Colonic mucosa (tissue), 4 donors: Measurements from ENCODE around the gene MMP2. TPM values are rescaled to one million over a fixed set of nuclear protein-coding genes. Genes with fewer than 3 reads are reported as not detected.

Experiments used
- DNase-seq: peaks from one replicate; pipeline ENCODE4 v3.0.0-alpha.2; 2020
- H3K27ac ChIP-seq: fragments of 200-600 bp; one replicate; pipeline ENCODE4 v1.8.0; 2021
- H3K27me3 ChIP-seq: fragments of 200-600 bp; one replicate; pipeline ENCODE4 v1.8.0; 2021
- H3K36me3 ChIP-seq: fragments of 200-600 bp; one replicate; pipeline ENCODE4 v1.8.0; 2021
- H3K4me1 ChIP-seq: fragments of 200-600 bp; one replicate; pipeline ENCODE4 v1.8.0; 2021; ENCODE audit warnings: mild to moderate bottlenecking
- H3K4me3 ChIP-seq: fragments of 200-600 bp; one replicate; pipeline ENCODE4 v1.8.0; 2021
- H3K9ac ChIP-seq, 2 donors: one replicate each; pipeline ENCODE4 v1.7.0; 2013; ENCODE audit warnings: control low read depth in 2 of 2, low read depth in 2 of 2, low read length in 2 of 2
- H3K9me3 ChIP-seq: fragments of 200-600 bp; one replicate; pipeline ENCODE4 v1.8.0; 2021
- intact Hi-C: fragments of 100-400 bp; cut with DNase I; formaldehyde crosslinking; loops from one replicate; pipeline ENCODE4 v1.14.1; 2022
- total RNA-seq, 2 donors: library from RNA; stranded (reverse); fragmentation: NEBNext Ultra II Directional in 1 of 2; extraction: Animal tissue kit (Norgen Biotek cat#: 25700) in 1 of 2; gene quantifications; one replicate each; pipeline ENCODE4 v1.2.1, GENCODE V29; 2021
- TF ChIP-seq, protein P1 (sequence below): fragments of 200-600 bp; IDR thresholded peaks from one replicate; pipeline ENCODE4 v1.8.0; 2022; ENCODE audit warnings: antibody characterized with exemption, mild to moderate bottlenecking
- donor health status: healthy.
- donor health status: DM: no; HTN: no; CAD: no.
- donor health status: DM: no; HTN: no; CAD: no.

MMP2 gene
- 100 to 1,000 TPM in 1 of 2 donors, 10 to 100 TPM in 1; 32.8 to 101 TPM for total RNA-seq

DNA sequence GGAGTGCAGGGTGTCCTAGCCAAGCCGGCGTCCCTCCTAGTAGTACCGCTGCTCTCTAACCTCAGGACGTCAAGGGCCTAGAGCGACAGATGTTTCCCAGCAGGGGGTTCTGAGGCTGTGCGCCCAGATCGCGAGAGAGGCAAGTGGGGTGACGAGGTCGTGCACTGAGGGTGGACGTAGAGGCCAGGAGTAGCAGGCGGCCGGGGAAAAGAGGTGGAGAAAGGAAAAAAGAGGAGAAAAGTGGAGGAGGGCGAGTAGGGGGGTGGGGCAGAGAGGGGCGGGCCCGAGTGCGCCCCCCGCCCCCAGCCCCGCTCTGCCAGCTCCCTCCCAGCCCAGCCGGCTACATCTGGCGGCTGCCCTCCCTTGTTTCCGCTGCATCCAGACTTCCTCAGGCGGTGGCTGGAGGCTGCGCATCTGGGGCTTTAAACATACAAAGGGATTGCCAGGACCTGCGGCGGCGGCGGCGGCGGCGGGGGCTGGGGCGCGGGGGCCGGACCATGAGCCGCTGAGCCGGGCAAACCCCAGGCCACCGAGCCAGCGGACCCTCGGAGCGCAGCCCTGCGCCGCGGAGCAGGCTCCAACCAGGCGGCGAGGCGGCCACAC lies at the start of gene MMP2:
Gene MMP2, plus strand, starts transcription at position 372 of the 603 bp plus-strand sequence. CDS start 282 bp downstream, outside the sequence.
- H3K4me1 ChIP-seq: no peaks in the 10 kb centered on the region
- intact Hi-C loops: no loop called here

DNA sequence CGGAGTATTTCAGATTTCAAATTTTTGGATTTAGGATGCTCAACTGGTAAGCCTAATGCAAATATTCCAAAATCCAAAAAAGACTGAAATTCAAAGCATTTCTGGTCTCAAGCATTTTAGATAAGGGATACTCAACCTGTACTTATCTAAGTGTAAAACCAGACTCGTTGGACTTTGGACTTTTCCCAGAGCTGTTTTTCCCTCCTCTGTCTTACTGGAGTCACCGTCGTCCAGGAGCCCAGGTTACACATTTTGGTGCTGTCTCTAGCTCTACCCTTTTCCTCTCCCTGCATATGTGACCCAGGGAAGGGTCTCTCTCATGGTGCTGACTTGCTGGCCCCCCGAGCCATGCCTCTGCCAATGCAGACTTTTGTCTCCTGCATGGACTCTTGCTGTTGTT lies 46.0 kb upstream of the MMP2 start:
- H3K9me3 ChIP-seq: no peaks in the 10 kb centered on the region
- TF ChIP-seq, protein P1, sequence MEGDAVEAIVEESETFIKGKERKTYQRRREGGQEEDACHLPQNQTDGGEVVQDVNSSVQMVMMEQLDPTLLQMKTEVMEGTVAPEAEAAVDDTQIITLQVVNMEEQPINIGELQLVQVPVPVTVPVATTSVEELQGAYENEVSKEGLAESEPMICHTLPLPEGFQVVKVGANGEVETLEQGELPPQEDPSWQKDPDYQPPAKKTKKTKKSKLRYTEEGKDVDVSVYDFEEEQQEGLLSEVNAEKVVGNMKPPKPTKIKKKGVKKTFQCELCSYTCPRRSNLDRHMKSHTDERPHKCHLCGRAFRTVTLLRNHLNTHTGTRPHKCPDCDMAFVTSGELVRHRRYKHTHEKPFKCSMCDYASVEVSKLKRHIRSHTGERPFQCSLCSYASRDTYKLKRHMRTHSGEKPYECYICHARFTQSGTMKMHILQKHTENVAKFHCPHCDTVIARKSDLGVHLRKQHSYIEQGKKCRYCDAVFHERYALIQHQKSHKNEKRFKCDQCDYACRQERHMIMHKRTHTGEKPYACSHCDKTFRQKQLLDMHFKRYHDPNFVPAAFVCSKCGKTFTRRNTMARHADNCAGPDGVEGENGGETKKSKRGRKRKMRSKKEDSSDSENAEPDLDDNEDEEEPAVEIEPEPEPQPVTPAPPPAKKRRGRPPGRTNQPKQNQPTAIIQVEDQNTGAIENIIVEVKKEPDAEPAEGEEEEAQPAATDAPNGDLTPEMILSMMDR: no peak
- no peaks in the 10 kb centered on the region for H3K36me3 ChIP-seq
- DNase-seq: no peak
- no peaks in the 10 kb centered on the region for H3K4me1 ChIP-seq
- no peak overlapping the region for H3K9ac ChIP-seq
- intact Hi-C loops: no loop called here
- H3K27me3 ChIP-seq: no peaks in the 10 kb centered on the region
- no peak overlapping the region for H3K4me3 ChIP-seq
- no peak overlapping the region for H3K27ac ChIP-seq

More for the DNA sequence above, at the start of gene MMP2:
- Histone ChIP-seq H3K27me3 (peaks cover 11% of the 10 kb centered on the region), H3K27ac (peak within 1 kb of the TSS; percentile 63), H3K9me3 (no peaks in the 10 kb centered on the region), H3K36me3 (no peaks in the 10 kb centered on the region), H3K4me3 (peak within 1 kb of the TSS; percentile 27), H3K9ac (peak within 1 kb of the TSS; percentile 29 to 66)
- TF ChIP-seq, protein P1: no peak
- peak; percentile 39 for DNase-seq

DNA sequence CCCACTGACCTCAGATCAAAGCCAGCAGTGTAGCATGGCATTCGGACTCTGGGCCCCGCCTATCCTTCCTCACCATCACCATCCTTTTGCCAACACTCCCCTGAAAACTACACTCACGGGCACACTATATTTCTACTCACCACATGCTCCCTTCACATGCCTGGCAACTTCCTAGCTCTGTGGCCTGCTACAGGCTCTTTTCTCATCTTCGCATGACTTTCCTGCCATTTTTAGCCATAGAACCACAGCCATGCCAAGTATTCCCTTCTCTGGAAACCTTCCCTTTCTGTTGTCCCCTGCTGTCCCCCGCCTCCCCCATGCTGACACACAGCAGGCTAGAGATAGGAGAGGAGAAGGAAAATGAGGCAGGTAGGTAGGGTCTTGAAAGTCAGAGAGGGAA lies 45.5 kb upstream of the MMP2 start:
- intact Hi-C loops: no loop called here
- no peak for DNase-seq
- Histone ChIP-seq H3K4me1 (no peaks in the 10 kb centered on the region), H3K27me3 (no peaks in the 10 kb centered on the region), H3K4me3 (no peak overlapping the region), H3K36me3 (no peaks in the 10 kb centered on the region), H3K9me3 (no peaks in the 10 kb centered on the region), H3K27ac (no peak overlapping the region), H3K9ac (no peak overlapping the region)
- TF ChIP-seq, protein P1: no peak

DNA sequence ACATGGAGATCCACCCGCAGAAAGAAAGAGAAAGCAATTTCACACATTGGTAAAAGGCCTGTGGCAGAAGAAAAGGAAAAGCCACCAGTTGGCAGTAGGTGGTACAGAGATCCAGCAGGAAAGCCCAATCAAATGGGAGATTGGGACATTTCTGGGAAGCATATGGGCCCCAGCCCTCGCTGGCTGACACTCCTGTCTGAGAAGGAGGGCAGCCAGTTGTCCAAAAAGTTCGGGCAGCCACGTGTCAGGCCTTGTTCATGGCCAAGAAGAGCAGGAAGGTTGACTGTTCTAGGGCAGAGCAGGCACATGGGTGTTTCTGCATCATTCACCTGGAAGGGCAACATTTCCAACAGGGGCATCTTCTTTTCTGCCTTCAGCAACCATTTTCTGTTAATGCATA lies 45.0 kb upstream of the MMP2 start:
- TF ChIP-seq, protein P1: no peak
- H3K4me3 ChIP-seq: no peak overlapping the region

DNA sequence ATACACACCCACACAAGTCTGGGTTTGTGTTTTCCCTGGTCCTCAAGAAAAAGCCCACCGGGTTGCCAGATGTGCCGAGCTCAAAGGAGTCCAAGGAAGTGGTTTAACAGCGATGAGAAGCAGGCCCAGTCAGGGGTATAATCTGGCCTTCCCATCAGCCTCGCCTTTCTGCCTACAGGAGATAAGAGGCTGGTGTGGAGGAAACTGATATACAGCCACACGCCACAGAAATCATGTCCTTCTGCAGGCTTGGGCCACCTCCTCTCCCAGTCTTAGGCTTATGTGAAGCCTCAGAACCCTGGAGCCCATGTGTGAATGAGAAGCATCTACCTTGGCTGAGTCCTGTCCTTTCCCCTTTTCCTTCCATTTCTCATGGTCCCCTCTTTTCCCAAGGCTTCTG lies 43.6 kb upstream of the MMP2 start:
- DNase-seq: no peak
- H3K4me3 ChIP-seq: no peak overlapping the region
- no peaks in the 10 kb centered on the region for H3K27me3 ChIP-seq
- H3K4me1 ChIP-seq: no peaks in the 10 kb centered on the region
- intact Hi-C loops: no loop called here
- TF ChIP-seq, protein P1: no peak
- H3K27ac ChIP-seq: no peak overlapping the region
- no peak overlapping the region for H3K9ac ChIP-seq
- no peaks in the 10 kb centered on the region for H3K9me3 ChIP-seq
- H3K36me3 ChIP-seq: no peaks in the 10 kb centered on the region

More for the DNA sequence above, 45.0 kb upstream of the MMP2 start:
- Histone ChIP-seq H3K4me1 (no peaks in the 10 kb centered on the region), H3K27me3 (no peaks in the 10 kb centered on the region), H3K27ac (no peak overlapping the region), H3K36me3 (no peaks in the 10 kb centered on the region), H3K9me3 (no peaks in the 10 kb centered on the region), H3K9ac (no peak overlapping the region)
- DNase-seq: no peak
- intact Hi-C loops: no loop called here
